ENCODE data around the gene SLC2A8. TPM values are rescaled to one million over a fixed set of nuclear protein-coding genes. Genes with fewer than 3 reads are reported as not detected.

SLC2A8 gene
- polyA plus RNA-seq, 1 donor (not counting 4 experiments of a cell fraction or from before 2014, with no cell fraction given), result 7.1 TPM

- Histone ChIP-seq H4K20me1 (ENCODE audit: control insufficient read depth, extremely low read depth, insufficient read depth, low read length) (no peaks in the 10 kb centered on the region), H3K4me1 (ENCODE audit: control insufficient read depth, extremely low read depth, insufficient read depth, low read length) (peaks cover 12% of the 10 kb centered on the region), H3K9me1 (ENCODE audit: control insufficient read depth, extremely low read depth, insufficient read depth, low read length) (no peaks in the 10 kb centered on the region), H3K9me3 (ENCODE audit: control insufficient read depth, low read depth, low read length) (no peaks in the 10 kb centered on the region), H3K9ac (ENCODE audit: control insufficient read depth, extremely low read depth, insufficient read depth, low read length) (no peak overlapping the region), H3K4me2 (ENCODE audit: control insufficient read depth, extremely low read depth, insufficient read depth, low read depth, low read length) (no peak overlapping the region), H3K27me3 (ENCODE audit: control insufficient read depth, extremely low read depth, insufficient read depth, low read length) (no peaks in the 10 kb centered on the region), H3K79me2 (ENCODE audit: control insufficient read depth, insufficient read depth, low read length) (no peaks in the 10 kb centered on the region), H3K4me3 (ENCODE audit: control insufficient read depth in 2 of 3, extremely low read depth in 1 of 3, insufficient read depth in 2 of 3, low read depth in 1 of 3, low read length in 3 of 3) (no peak overlapping the region), H2AFZ (ENCODE audit: control insufficient read depth, low read length) (no peak overlapping the region), H3K36me3 (ENCODE audit: control insufficient read depth in 2 of 2, extremely low read depth in 1 of 2, insufficient read depth in 2 of 2, low read length in 2 of 2) (no peaks in the 10 kb centered on the region), H3K27ac (ENCODE audit: control insufficient read depth, insufficient read depth, low read length) (no peak overlapping the region)
- FAIRE-seq (no peak), DNase-seq (ENCODE audit: low read depth, low spot score) (no peak)
- dilution Hi-C loops (cut with MboI; ENCODE audit: extremely low pct_ligation_motif_present, low sequenced_read_pairs), result no loop called here
- TF ChIP-seq CTCF (optimal IDR thresholded peaks at IDR 0.05 in 1 of 3, IDR thresholded peaks at IDR 0.05 in 1 of 3, conservative IDR thresholded peaks at IDR 0.05 in 1 of 3; ENCODE audit: extremely low read depth in 1 of 3, insufficient read depth in 2 of 3, low read length in 3 of 3) (no peak), EZH2 (IDR thresholded peaks at IDR 0.05; ENCODE audit: low read length) (no peak)
Measured at GRCh38 chr9:127384016-127384730, 12.8 kb upstream of the SLC2A8 start.

GRCh38 chr9:127384901-127385300 is 12.1 kb upstream of the SLC2A8 start:
- H3K4me1 ChIP-seq (ENCODE audit: control insufficient read depth, extremely low read depth, insufficient read depth, low read length), result peaks cover 15% of the 10 kb centered on the region
- H3K9me3 ChIP-seq (ENCODE audit: control insufficient read depth, low read depth, low read length), result no peaks in the 10 kb centered on the region
- no peaks in the 10 kb centered on the region for H3K9me1 ChIP-seq (ENCODE audit: control insufficient read depth, extremely low read depth, insufficient read depth, low read length)
- H3K4me2 ChIP-seq (ENCODE audit: control insufficient read depth, extremely low read depth, insufficient read depth, low read depth, low read length), result no peak overlapping the region
- dilution Hi-C loops (cut with MboI; ENCODE audit: extremely low pct_ligation_motif_present, low sequenced_read_pairs), result no loop called here
- H3K9ac ChIP-seq (ENCODE audit: control insufficient read depth, extremely low read depth, insufficient read depth, low read length), result no peak overlapping the region
- no peaks in the 10 kb centered on the region for H3K27me3 ChIP-seq (ENCODE audit: control insufficient read depth, extremely low read depth, insufficient read depth, low read length)
- H3K4me3 ChIP-seq (ENCODE audit: control insufficient read depth in 2 of 3, extremely low read depth in 1 of 3, insufficient read depth in 2 of 3, low read depth in 1 of 3, low read length in 3 of 3), result no peak overlapping the region
- no peaks in the 10 kb centered on the region for H4K20me1 ChIP-seq (ENCODE audit: control insufficient read depth, extremely low read depth, insufficient read depth, low read length)
- H2AFZ ChIP-seq (ENCODE audit: control insufficient read depth, low read length), result no peak overlapping the region
- H3K27ac ChIP-seq (ENCODE audit: control insufficient read depth, insufficient read depth, low read length), result no peak overlapping the region
- no peak for FAIRE-seq
- no peaks in the 10 kb centered on the region for H3K79me2 ChIP-seq (ENCODE audit: control insufficient read depth, insufficient read depth, low read length)
- no peak for TF ChIP-seq EZH2 (IDR thresholded peaks at IDR 0.05; ENCODE audit: low read length)
- TF ChIP-seq CTCF (optimal IDR thresholded peaks at IDR 0.05 in 1 of 3, IDR thresholded peaks at IDR 0.05 in 1 of 3, conservative IDR thresholded peaks at IDR 0.05 in 1 of 3; ENCODE audit: extremely low read depth in 1 of 3, insufficient read depth in 2 of 3, low read length in 3 of 3), result peak in 1 of 3 experiments; percentile 16
- DNase-seq (ENCODE audit: low read depth, low spot score), result no peak
- no peaks in the 10 kb centered on the region for H3K36me3 ChIP-seq (ENCODE audit: control insufficient read depth in 2 of 2, extremely low read depth in 1 of 2, insufficient read depth in 2 of 2, low read length in 2 of 2)
